Activated CD4-positive, alpha-beta T cell treated with anti-CD3 and anti-CD28 coated beads, Interleukin-2, amount 10 ng/mL, durations not matched to agents 7 days and 5 days (primary cell): ENCODE data around the gene FAM20B. TPM values are rescaled to one million over a fixed set of nuclear protein-coding genes. Genes with fewer than 3 reads are reported as not detected.
A peak's percentile ranks its signal among the peaks of the same experiment; 100 is the strongest.

ENCODE experiments used
- CTCF ChIA-PET: fragments of 350-600 bp; sonication (Branson Sonifier 250); formaldehyde crosslinking; loops from one replicate; lab custom pipeline; 2021; ENCODE audit warnings: antibody characterized with exemption; lab: Charles Lee
- POLR2A ChIA-PET: fragments of 350-600 bp; sonication (Branson Sonifier 250); formaldehyde crosslinking; loops from one replicate; lab custom pipeline; 2021; ENCODE audit warnings: antibody characterized with exemption; lab: Charles Lee
- DNase-seq: peaks from one replicate; pipeline ENCODE4 v3.0.0-alpha.2; 2020
- H3K27ac Mint-ChIP-seq: one replicate; pipeline ENCODE4 v1.8.0; 2021; ENCODE audit warnings: mild to moderate bottlenecking, moderate library complexity, mixed read lengths
- H3K27me3 Mint-ChIP-seq: one replicate; pipeline ENCODE4 v1.8.0; 2021; ENCODE audit warnings: mixed read lengths
- H3K36me3 Mint-ChIP-seq: one replicate; pipeline ENCODE4 v1.8.0; 2021; ENCODE audit warnings: low read depth, mixed read lengths
- H3K4me1 Mint-ChIP-seq: one replicate; pipeline ENCODE4 v1.8.0; 2021; ENCODE audit warnings: mixed read lengths
- H3K4me3 Mint-ChIP-seq: one replicate; pipeline ENCODE4 v1.8.0; 2021; ENCODE audit warnings: mild to moderate bottlenecking, moderate library complexity, mixed read lengths
- H3K9me3 Mint-ChIP-seq: one replicate; pipeline ENCODE4 v1.8.0; 2021; ENCODE audit warnings: mixed read lengths
- total RNA-seq, 2 experiments: library from RNA; stranded (reverse); gene quantifications; one replicate each; pipeline ENCODE4 v1.2.3, GENCODE V29; 2021

Gene FAM20B
- total RNA-seq, 2 experiments from 2014 or later: 25.1 to 31.3 TPM

- Mint-ChIP-seq H3K27ac (no peak overlapping the region), H3K27me3 (no peaks in the 10 kb centered on the region)
These were observed 35.9 kb downstream of the FAM20B start for GRCh38 chr1:179061360-179062282.

GRCh38 chr1:179066471-179066870 lies 40.8 kb downstream of the FAM20B start:
- no peaks in the 10 kb centered on the region for H3K4me1 Mint-ChIP-seq
- ChIA-PET POLR2A (no interaction called here), CTCF (no interaction called here)
- H3K27ac Mint-ChIP-seq: no peak overlapping the region
- peaks cover 31% of the 10 kb centered on the region for H3K36me3 Mint-ChIP-seq
- H3K9me3 Mint-ChIP-seq: no peaks in the 10 kb centered on the region
- H3K4me3 Mint-ChIP-seq: no peak overlapping the region
- DNase-seq: no peak
- no peaks in the 10 kb centered on the region for H3K27me3 Mint-ChIP-seq

More at GRCh38 chr1:179061360-179062282, 35.9 kb downstream of the FAM20B start:
- Mint-ChIP-seq H3K4me1 (no peaks in the 10 kb centered on the region), H3K4me3 (no peak overlapping the region), H3K36me3 (peaks cover 33% of the 10 kb centered on the region), H3K9me3 (no peaks in the 10 kb centered on the region)
- CTCF ChIA-PET: interaction anchor here (1.2 kb wide), 1 partner anchor 19 kb away, joined by 3 read pairs; no protein-coding TSS in a partner anchor
- POLR2A ChIA-PET: no interaction called here
- DNase-seq: no peak

- ChIA-PET CTCF (no interaction called here), POLR2A (no interaction called here)
- DNase-seq: no peak
- Mint-ChIP-seq H3K27ac (no peak overlapping the region), H3K36me3 (peaks cover 5% of the 10 kb centered on the region), H3K9me3 (no peaks in the 10 kb centered on the region), H3K4me1 (peaks cover 18% of the 10 kb centered on the region), H3K27me3 (no peaks in the 10 kb centered on the region), H3K4me3 (no peak overlapping the region)
These were observed 51.7 kb downstream of the FAM20B start for GRCh38 chr1:179077396-179077795.

- Mint-ChIP-seq H3K27ac (peak overlapping the region; percentile 0), H3K9me3 (no peaks in the 10 kb centered on the region), H3K4me3 (no peak overlapping the region), H3K4me1 (peaks cover 28% of the 10 kb centered on the region), H3K27me3 (no peaks in the 10 kb centered on the region), H3K36me3 (peaks cover 5% of the 10 kb centered on the region)
- ChIA-PET CTCF (interaction anchor here (0.6 to 1.9 kb wide), 16 partner anchors 10 to 1983 kb away, joined by 3 to 9 read pairs (median 4); no protein-coding TSS in a partner anchor), POLR2A (no interaction called here)
- peak; percentile 71 for DNase-seq
These were observed 53.5 kb downstream of the FAM20B start for GRCh38 chr1:179079113-179079761.

GRCh38 chr1:179080866-179081686 lies 55.4 kb downstream of the FAM20B start:
- CTCF ChIA-PET: interaction anchor here (0.5 to 2.1 kb wide), 8 partner anchors 9 to 734 kb away, joined by 3 to 6 read pairs (median 3); no protein-coding TSS in a partner anchor
- Mint-ChIP-seq H3K9me3 (no peaks in the 10 kb centered on the region), H3K4me3 (peak overlapping the region; percentile 96), H3K36me3 (peaks cover 13% of the 10 kb centered on the region), H3K4me1 (peaks cover 34% of the 10 kb centered on the region), H3K27me3 (no peaks in the 10 kb centered on the region), H3K27ac (peak overlapping the region; percentile 94)
- DNase-seq: peak; percentile 52
- POLR2A ChIA-PET: interaction anchor here (0.7 kb wide), 1 partner anchor 213 kb away, joined by 3 read pairs; the partner anchor contains the start of gene SOAT1

- no peaks in the 10 kb centered on the region for H3K9me3 Mint-ChIP-seq
- H3K4me3 Mint-ChIP-seq: peak within 1 kb of the TSS; percentile 96
- CTCF ChIA-PET: interaction anchor here (1.2 to 2.1 kb wide), 4 partner anchors 9 to 733 kb away, joined by 3 to 6 read pairs (median 3); no protein-coding TSS in a partner anchor
- H3K27ac Mint-ChIP-seq: peak within 1 kb of the TSS; percentile 95
- peak; percentile 86 for DNase-seq
- POLR2A ChIA-PET: interaction anchor here (0.5 kb wide), 1 partner anchor 47 kb away, joined by 5 read pairs; no protein-coding TSS in a partner anchor
- H3K27me3 Mint-ChIP-seq: no peaks in the 10 kb centered on the region
- peaks cover 17% of the 10 kb centered on the region for H3K36me3 Mint-ChIP-seq
- H3K4me1 Mint-ChIP-seq: peaks cover 37% of the 10 kb centered on the region
These were observed 56.1 kb downstream of the FAM20B start, which contains the start of gene TOR3A for GRCh38 chr1:179081687-179082332. Gene TOR3A (plus strand): TSS chr1:179082070. CDS start chr1:179082129, 59 bp downstream.

- POLR2A ChIA-PET: interaction anchor here (0.5 kb wide), 2 partner anchors 18 to 46 kb away, joined by 5 to 11 read pairs; no protein-coding TSS in a partner anchor
- CTCF ChIA-PET: interaction anchor here (0.9 to 2.1 kb wide), 4 partner anchors 10 to 732 kb away, joined by 3 to 8 read pairs (median 5); no protein-coding TSS in a partner anchor
- Mint-ChIP-seq H3K4me1 (peaks cover 38% of the 10 kb centered on the region), H3K4me3 (peak overlapping the region; percentile 96), H3K27me3 (no peaks in the 10 kb centered on the region), H3K9me3 (no peaks in the 10 kb centered on the region), H3K36me3 (peaks cover 17% of the 10 kb centered on the region), H3K27ac (peak overlapping the region; percentile 95)
- peak; percentile 32 for DNase-seq
These were observed 56.8 kb downstream of the FAM20B start for GRCh38 chr1:179082333-179082998.

GRCh38 chr1:179082999-179083335 lies 57.3 kb downstream of the FAM20B start:
- Mint-ChIP-seq H3K27ac (peak overlapping the region; percentile 95), H3K9me3 (no peaks in the 10 kb centered on the region), H3K4me1 (peaks cover 38% of the 10 kb centered on the region), H3K36me3 (peaks cover 17% of the 10 kb centered on the region), H3K4me3 (peak overlapping the region; percentile 96), H3K27me3 (no peaks in the 10 kb centered on the region)
- ChIA-PET CTCF (interaction anchor here (0.6 to 2.1 kb wide), 5 partner anchors 9 to 732 kb away, joined by 3 to 8 read pairs (median 4); no protein-coding TSS in a partner anchor), POLR2A (interaction anchor here (0.5 kb wide), 1 partner anchor 18 kb away, joined by 11 read pairs; no protein-coding TSS in a partner anchor)
- DNase-seq: peak; percentile 31

- H3K27me3 Mint-ChIP-seq: no peaks in the 10 kb centered on the region
- H3K4me1 Mint-ChIP-seq: peaks cover 38% of the 10 kb centered on the region
- H3K36me3 Mint-ChIP-seq: peaks cover 18% of the 10 kb centered on the region
- H3K4me3 Mint-ChIP-seq: peak overlapping the region; percentile 96
- no peak for DNase-seq
- ChIA-PET POLR2A (no interaction called here), CTCF (interaction anchor here (0.6 to 1.8 kb wide), 2 partner anchors 9 to 14 kb away, joined by 3 to 8 read pairs; no protein-coding TSS in a partner anchor)
- H3K27ac Mint-ChIP-seq: peak overlapping the region; percentile 95
- H3K9me3 Mint-ChIP-seq: no peaks in the 10 kb centered on the region
These were observed 57.8 kb downstream of the FAM20B start for GRCh38 chr1:179083533-179083932.

GRCh38 chr1:179087665-179088064 lies 62.0 kb downstream of the FAM20B start:
- H3K4me1 Mint-ChIP-seq: peaks cover 18% of the 10 kb centered on the region
- ChIA-PET POLR2A (no interaction called here), CTCF (interaction anchor here (0.6 to 1.7 kb wide), 6 partner anchors 24 to 722 kb away, joined by 3 to 5 read pairs (median 3); no protein-coding TSS in a partner anchor)
- H3K9me3 Mint-ChIP-seq: no peaks in the 10 kb centered on the region
- DNase-seq: no peak
- peaks cover 28% of the 10 kb centered on the region for H3K36me3 Mint-ChIP-seq
- no peak overlapping the region for H3K27ac Mint-ChIP-seq
- H3K27me3 Mint-ChIP-seq: no peaks in the 10 kb centered on the region
- H3K4me3 Mint-ChIP-seq: no peak overlapping the region
